Measurements from ENCODE around the gene GNL3. TPM values are rescaled to one million over a fixed set of nuclear protein-coding genes. Genes with fewer than 3 reads are reported as not detected.

Gene GNL3
- total RNA-seq, 2 donors from 2014 or later, result 29.7 to 49.3 TPM

DNA sequence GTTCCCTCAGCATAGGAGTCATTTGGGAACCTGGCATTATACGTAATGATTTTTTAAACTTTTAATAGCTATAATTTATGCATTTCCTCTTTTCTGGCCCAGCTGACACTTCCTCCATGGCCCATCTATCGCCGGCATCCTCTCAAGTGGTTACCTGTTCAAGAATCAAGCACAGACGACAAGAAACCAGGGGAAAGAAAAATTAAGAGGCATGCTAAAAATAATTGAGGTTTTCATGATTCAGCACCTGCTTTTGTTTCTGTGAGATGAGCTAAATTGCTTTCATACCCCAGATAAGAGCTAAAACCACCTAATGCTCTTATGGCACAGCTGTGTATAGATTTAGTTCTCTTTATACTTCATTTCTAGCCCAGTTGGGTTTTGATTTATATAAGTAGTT, 21.8 kb downstream of the GNL3 start:
- Histone ChIP-seq H3K4me3 (no peak overlapping the region), H3K27ac (no peak overlapping the region), H3K27me3 (no peaks in the 10 kb centered on the region), H3K36me3 (peaks cover 21% of the 10 kb centered on the region), H3K9me3 (no peaks in the 10 kb centered on the region), H3K4me1 (peaks cover 0 to 36% of the 10 kb centered on the region in 2 donors)
- no peak for DNase-seq (ENCODE audit: low spot score)
- no peak for TF ChIP-seq CTCF (IDR thresholded peaks at IDR 0.05)

DNA sequence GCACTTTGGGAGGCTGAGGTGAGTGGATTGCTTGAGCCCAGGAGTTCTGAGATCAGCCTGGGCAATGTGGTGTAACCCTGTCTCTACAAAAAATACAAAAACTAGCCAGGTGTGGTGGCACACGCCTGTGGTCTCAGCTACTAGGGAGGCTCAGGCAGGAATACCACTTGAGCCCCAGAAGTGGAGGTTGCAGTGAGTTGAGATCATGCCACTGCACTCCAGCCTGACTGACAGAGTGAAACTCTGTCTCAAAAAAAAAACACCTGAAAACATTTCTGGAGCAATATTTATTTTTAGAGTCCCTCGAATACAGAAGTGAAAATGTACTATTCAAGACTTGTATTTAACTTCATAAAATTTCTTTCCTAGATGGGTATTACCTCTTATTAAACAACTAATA, 24.7 kb downstream of the GNL3 start:
- H3K4me1 ChIP-seq, result peaks cover 0 to 30% of the 10 kb centered on the region in 2 donors
- no peaks in the 10 kb centered on the region for H3K27me3 ChIP-seq
- H3K4me3 ChIP-seq, result no peak overlapping the region
- no peak for DNase-seq (ENCODE audit: low spot score)
- no peaks in the 10 kb centered on the region for H3K9me3 ChIP-seq
- no peak overlapping the region for H3K27ac ChIP-seq
- no peak for TF ChIP-seq CTCF (IDR thresholded peaks at IDR 0.05)
- H3K36me3 ChIP-seq, result peaks cover 21% of the 10 kb centered on the region

GRCh38 chr3:52712291-52713212, 26.7 kb downstream of the GNL3 start:
- no peaks in the 10 kb centered on the region for H3K27me3 ChIP-seq
- H3K4me1 ChIP-seq, result peaks cover 0 to 18% of the 10 kb centered on the region in 2 donors
- no peaks in the 10 kb centered on the region for H3K9me3 ChIP-seq
- no peak for TF ChIP-seq CTCF (IDR thresholded peaks at IDR 0.05)
- H3K36me3 ChIP-seq, result peaks cover 21% of the 10 kb centered on the region
- no peak overlapping the region for H3K4me3 ChIP-seq
- no peak overlapping the region for H3K27ac ChIP-seq
- DNase-seq (ENCODE audit: low spot score), result no peak

DNA sequence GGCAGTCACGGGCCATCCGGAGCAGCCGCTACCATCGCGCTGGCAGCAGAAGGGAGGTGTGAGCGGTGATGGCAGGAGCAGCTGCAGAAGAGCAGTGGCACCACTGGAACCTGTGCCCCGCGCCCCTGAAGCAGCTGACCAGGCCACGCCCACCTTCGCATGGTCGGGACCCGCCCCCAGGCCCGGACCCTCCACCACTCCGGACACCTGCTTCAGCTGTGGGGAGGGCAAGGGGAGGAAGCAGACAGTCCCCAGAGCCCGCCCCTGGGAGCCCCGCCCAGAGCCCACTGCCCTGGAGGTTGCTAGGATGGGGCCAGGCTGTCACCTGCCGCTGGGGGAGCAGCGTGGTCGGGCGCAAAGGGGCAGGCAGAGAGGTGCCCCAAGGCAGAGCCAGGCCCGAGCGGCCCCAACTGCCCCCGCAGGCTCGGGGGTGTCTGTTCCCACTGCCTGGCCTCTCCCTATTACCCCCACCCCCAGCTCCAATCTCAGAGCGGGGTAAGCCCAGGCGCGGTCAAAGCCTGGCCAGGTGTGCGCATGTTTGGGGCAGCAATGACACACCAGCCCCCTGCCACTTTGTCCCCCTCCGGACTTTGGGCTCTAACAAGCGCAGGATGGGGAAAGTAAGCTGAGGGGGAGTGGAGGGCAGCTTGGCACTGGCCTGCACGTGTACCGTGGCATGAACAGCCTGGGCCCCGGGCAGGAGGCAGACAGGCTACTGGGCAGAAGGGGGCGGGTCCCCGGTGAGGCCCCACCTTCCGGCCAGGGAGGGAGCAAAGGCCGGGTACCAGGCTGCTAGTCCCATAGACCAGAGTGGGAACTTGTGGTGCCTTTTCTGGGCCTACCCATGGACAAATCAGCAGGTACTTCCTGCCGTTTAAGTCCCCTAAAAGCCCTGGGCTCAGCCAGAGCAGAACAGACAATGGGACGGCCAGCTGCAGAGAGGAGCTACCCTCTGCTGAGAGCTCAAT, 28.8 kb downstream of the GNL3 start:
- peaks cover 0 to 10% of the 10 kb centered on the region in 2 donors for H3K4me1 ChIP-seq
- peaks cover 7% of the 10 kb centered on the region for H3K36me3 ChIP-seq
- no peaks in the 10 kb centered on the region for H3K9me3 ChIP-seq
- no peak for TF ChIP-seq CTCF (IDR thresholded peaks at IDR 0.05)
- H3K27ac ChIP-seq, result no peak overlapping the region
- peak overlapping the region in 1 of 2 donors; percentile 6 for H3K4me3 ChIP-seq
- no peaks in the 10 kb centered on the region for H3K27me3 ChIP-seq
- DNase-seq (ENCODE audit: low spot score), result no peak

GRCh38 chr3:52715714-52716305, 30.0 kb downstream of the GNL3 start:
- peaks cover 0 to 10% of the 10 kb centered on the region in 2 donors for H3K4me1 ChIP-seq
- H3K4me3 ChIP-seq, result no peak overlapping the region
- no peak overlapping the region for H3K27ac ChIP-seq
- no peak for DNase-seq (ENCODE audit: low spot score)
- no peaks in the 10 kb centered on the region for H3K27me3 ChIP-seq
- peaks cover 4% of the 10 kb centered on the region for H3K36me3 ChIP-seq
- H3K9me3 ChIP-seq, result no peaks in the 10 kb centered on the region
- no peak for TF ChIP-seq CTCF (IDR thresholded peaks at IDR 0.05)

All from right atrium auricular region (tissue), 2 donors.